22Rv1 (cell line): ENCODE results near the gene MGAT4C.

Experiments
- H3K27ac ChIP-seq: fragments of 450-650 bp; 2 replicates; pipeline ENCODE4 v1.5.1; 2017
- ZFX ChIP-seq: fragments of 450-650 bp; IDR thresholded peaks from 2 replicates; pipeline ENCODE4 v1.6.1; 2017; ENCODE audit warnings: antibody characterized with exemption, borderline replicate concordance
- TF ChIP-seq, protein P1 (sequence below): fragments of 450-650 bp; IDR thresholded peaks from 2 replicates; pipeline ENCODE4 v1.5.1; 2017; ENCODE audit warnings: mild to moderate bottlenecking

MGAT4C gene

DNA sequence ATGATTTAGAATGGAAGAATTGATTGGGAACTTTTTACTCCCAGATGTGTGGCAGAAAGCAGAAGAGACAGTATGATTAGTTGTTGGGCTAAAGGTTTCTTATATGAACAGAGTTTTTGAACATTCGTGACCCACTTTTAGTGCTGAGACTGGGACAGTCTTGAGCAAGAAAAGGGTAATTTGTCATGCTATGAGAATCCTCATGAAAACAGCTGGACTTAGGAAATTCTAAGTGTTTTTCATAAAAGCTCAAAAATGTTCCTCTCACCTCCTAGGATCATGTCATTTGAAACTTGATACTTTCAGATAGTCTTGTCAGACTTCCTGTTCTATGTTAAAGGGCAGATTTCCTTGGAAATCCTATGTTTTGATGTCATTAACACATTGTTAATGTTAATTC, 86.1 kb downstream of the MGAT4C start:
- TF ChIP-seq, protein P1, sequence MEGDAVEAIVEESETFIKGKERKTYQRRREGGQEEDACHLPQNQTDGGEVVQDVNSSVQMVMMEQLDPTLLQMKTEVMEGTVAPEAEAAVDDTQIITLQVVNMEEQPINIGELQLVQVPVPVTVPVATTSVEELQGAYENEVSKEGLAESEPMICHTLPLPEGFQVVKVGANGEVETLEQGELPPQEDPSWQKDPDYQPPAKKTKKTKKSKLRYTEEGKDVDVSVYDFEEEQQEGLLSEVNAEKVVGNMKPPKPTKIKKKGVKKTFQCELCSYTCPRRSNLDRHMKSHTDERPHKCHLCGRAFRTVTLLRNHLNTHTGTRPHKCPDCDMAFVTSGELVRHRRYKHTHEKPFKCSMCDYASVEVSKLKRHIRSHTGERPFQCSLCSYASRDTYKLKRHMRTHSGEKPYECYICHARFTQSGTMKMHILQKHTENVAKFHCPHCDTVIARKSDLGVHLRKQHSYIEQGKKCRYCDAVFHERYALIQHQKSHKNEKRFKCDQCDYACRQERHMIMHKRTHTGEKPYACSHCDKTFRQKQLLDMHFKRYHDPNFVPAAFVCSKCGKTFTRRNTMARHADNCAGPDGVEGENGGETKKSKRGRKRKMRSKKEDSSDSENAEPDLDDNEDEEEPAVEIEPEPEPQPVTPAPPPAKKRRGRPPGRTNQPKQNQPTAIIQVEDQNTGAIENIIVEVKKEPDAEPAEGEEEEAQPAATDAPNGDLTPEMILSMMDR, result no peak
- no peak for TF ChIP-seq ZFX
- no peak overlapping the region for H3K27ac ChIP-seq

DNA sequence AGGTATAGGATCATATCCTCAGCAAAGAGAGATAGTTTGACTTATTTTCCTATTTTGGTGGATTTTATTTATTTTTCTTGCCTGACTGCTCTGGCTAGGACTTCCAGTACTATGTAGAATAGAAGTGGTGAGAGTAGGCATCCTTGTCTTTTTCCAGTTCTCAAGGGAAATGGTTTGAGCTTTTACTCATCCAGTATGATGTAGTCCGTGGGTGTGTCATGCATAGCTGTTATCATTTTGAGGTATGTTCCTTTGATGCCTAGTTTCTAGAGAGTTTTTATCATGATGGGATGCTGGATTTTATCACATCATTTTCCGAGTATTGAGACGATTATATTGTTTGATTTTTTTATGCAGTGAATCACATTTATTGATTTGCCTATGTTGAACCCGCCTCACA, 97.2 kb downstream of the MGAT4C start:
- TF ChIP-seq ZFX, result no peak
- TF ChIP-seq, protein P1, result no peak

DNA sequence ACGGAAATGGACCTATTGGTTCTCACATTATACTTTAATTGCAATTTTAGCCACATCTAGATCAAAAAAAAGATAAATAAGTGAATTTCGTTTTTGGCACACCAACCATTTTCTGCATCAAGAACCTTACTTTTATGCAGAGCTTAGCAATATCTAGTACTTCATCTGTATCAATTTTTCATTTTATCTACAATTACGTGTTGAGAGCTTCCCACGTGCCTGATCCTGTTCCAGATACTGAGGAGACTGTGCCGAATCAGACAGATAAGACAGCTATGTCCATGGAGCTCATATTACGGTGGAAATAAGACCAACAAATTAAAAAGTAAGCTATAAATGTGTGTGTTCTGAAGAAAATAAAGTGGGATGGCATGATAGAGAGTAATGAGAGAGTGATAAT, 101.6 kb downstream of the MGAT4C start:
- no peak overlapping the region for H3K27ac ChIP-seq
- TF ChIP-seq ZFX, result no peak
- TF ChIP-seq, protein P1, result no peak

More for the DNA sequence above, 97.2 kb downstream of the MGAT4C start:
- H3K27ac ChIP-seq, result no peak overlapping the region

DNA sequence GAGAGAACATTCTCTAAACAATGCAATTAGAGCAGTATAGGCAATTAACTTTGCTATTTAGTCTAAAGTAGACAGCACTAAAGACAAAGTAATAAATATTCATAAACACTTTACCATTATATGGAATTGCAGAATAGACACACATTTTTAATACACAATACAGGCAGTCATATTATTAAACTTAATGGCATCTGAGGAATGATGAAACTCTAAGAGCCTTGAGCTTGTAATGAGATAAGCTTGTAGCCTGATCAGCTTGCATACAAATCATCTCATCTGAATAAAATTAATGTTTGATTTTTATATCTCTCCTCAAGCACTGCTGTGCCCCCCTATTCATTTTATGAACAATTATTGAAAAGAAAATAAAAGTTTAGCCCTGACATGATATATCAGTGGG, 107.6 kb downstream of the MGAT4C start:
- TF ChIP-seq, protein P1, result no peak
- no peak for TF ChIP-seq ZFX
- H3K27ac ChIP-seq, result no peak overlapping the region

DNA sequence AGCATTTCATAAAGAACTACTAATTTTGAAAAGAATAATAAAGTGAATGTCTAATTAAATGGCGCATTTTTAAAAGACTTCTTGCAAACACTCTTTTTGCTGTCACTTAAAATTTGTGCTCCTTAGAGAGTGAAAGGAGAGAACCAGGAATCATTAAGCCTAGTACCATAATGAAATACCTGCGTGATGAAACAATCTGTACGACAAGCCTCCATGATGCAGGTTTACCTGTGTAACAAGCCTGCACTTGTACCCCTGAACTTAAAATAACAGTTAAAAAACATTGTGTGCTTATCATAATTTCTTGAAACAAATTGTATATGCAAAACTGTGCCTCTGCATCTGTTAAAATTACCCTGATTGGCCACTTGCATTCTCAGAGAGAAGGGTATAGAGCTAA, 108.1 kb downstream of the MGAT4C start:
- TF ChIP-seq, protein P1, result no peak
- no peak for TF ChIP-seq ZFX
- no peak overlapping the region for H3K27ac ChIP-seq

DNA sequence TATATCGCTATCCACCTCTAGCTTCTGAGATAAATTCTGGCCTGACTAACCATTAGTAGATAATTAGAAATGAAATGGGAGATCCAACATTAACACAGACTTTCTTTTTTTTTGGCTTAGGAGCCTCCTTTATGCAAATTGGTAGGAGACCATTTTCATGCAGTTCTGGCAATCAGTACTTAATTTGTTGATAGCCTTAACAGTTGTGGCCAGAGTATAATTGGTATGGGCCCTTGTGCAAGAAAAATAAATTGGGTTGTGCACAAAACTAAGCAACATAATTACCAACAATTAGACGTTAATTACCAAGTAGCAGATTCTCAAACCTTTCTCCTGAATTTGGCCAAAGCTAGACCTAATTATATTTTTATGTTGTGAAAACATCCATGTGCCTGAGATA, 111.0 kb downstream of the MGAT4C start:
- no peak overlapping the region for H3K27ac ChIP-seq
- TF ChIP-seq, protein P1, result no peak
- TF ChIP-seq ZFX, result no peak

DNA sequence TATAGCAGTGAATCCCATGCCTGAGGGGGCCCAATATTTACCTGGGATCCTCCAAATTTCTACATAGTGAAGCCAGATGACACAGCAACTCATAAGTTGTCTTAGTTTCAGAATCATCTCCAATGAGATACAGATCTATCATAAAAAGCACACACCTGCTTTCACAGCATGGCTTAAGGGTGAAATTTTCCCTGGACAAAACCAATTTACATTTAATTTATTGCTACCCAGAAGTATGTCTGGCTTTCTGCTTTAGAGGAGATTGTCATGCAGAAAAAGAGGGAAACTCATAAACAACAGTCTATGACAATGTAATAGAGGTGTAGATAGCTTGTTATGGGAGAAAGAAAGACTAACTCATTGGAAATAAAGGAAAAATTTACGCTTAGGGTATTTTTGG, 113.0 kb downstream of the MGAT4C start:
- H3K27ac ChIP-seq, result no peak overlapping the region
- TF ChIP-seq, protein P1, result no peak
- TF ChIP-seq ZFX, result no peak
